OCI-M1 (cell line): ENCODE measurements around the gene NGRN.

Experiments used
- DNase-seq: peaks from one replicate; lab custom pipeline; 2025; lab: John Stamatoyannopoulos, UW

The NGRN gene

DNA sequence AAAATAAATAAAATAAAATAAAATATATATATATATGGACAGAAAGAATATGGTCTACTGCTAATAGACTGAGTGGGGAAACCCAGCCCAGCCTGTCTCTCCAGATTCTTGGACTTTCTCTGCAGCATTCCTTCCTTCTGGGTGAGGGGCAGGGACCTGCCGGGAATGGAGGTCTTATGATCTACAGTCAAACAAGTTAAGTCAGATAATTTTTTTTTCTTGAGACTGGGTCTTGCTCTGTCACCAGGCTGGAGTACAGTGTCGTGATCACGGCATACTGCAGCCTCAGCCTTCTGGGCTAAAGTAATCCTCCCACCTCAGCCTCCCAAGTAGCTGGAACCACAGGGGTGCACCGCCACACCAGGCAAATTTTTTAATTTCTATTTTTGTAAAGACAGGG is 53.1 kb downstream of the NGRN start:
- DNase-seq, result no peak

GRCh38 chr15:90320062-90320884 is 54.8 kb downstream of the NGRN start:
- peak; percentile 92 for DNase-seq

GRCh38 chr15:90320885-90321278 is 55.4 kb downstream of the NGRN start:
- no peak for DNase-seq
